Body of pancreas (tissue), 4 donors: ENCODE measurements around the gene FITM1. TPM values are rescaled to one million over a fixed set of nuclear protein-coding genes. Genes with fewer than 3 reads are reported as not detected.
"Not testable (repeated sequence)": the region's sequence is repeated elsewhere in the genome, so short reads cannot be mapped to it uniquely, and the experiment has no call there.

ENCODE experiments used
- ATAC-seq: fragments of 150-250 bp; one replicate; pipeline ENCODE4 v1.9.1; 2016
- DNase-seq, 4 donors: peaks; one replicate each; pipeline ENCODE4 v3.0.0-alpha.2; 2019
- H3K27ac ChIP-seq, 4 donors: fragments of 200-600 bp; sonication (generic); 1 replicate in 3 of 4; 2 replicates in 1 of 4; pipeline versions ENCODE4 v1.5.1 to v1.6.1; 2016 to 2019; ENCODE audit warnings: mild to moderate bottlenecking in 1 of 4, mixed read lengths in 1 of 4, moderate library complexity in 1 of 4
- H3K27me3 ChIP-seq, 2 donors: fragments of 200-600 bp; sonication (generic); one replicate each; pipeline ENCODE4 v1.6.0; 2016; ENCODE audit warnings: mild to moderate bottlenecking in 1 of 2
- H3K36me3 ChIP-seq, 2 donors: fragments of 200-600 bp; sonication (generic); replicated peaks in 1 of 2; 2 replicates each; pipeline ENCODE4 v1.5.1; 2016; ENCODE audit warnings: low read depth in 2 of 2; ENCODE audit not compliant: insufficient read depth in 1 of 2
- H3K4me1 ChIP-seq: fragments of 200-600 bp; sonication (generic); one replicate; pipeline ENCODE4 v1.6.0; 2016
- H3K4me3 ChIP-seq, 2 donors: fragments of 200-600 bp; sonication (generic); 1 replicate in 1 of 2; 2 replicates in 1 of 2; pipeline ENCODE4 v1.5.1; 2016 to 2019
- H3K9me3 ChIP-seq, 3 donors: fragments of 200-600 bp; sonication (generic); 1 replicate in 2 of 3; 2 replicates in 1 of 3; pipeline ENCODE4 v1.5.1; 2016
- POLR2A ChIP-seq, 3 donors: fragments of 450-650 bp; IDR thresholded peaks; one replicate each; pipeline ENCODE4 v1.6.1; 2016; ENCODE audit warnings: antibody characterized with exemption in 3 of 3, mild to moderate bottlenecking in 2 of 3
- WGBS, 2 donors: methylation state at CpG; one replicate each; pipeline ENCODE4 v1.1.5; 2017; 5-methylcytosine and 5-hydroxymethylcytosine counted together
- intact Hi-C: fragments of 100-400 bp; cut with DNase I; formaldehyde crosslinking; loops from one replicate; pipeline ENCODE4 v1.15.1; 2023
- total RNA-seq, 2 donors: library from RNA; depleted of rRNA; stranded (reverse); fragments of >200 nt; gene quantifications; one replicate each; pipeline ENCODE4 v1.1.0, GENCODE V29; 2016
- TF ChIP-seq, protein P1 (sequence below), 7 experiments: fragments of 450-650 bp in 4 of 7; fragments of 200-600 bp in 3 of 7; sonication (generic) in 3 of 7; IDR thresholded peaks; one replicate each; pipeline ENCODE4 v1.5.1; 2016 to 2019; ENCODE audit warnings: antibody characterized with exemption in 7 of 7

The FITM1 gene
- total RNA-seq, 2 donors from 2014 or later, result 6.3 to 12.2 TPM

GRCh38 chr14:24100982-24101494, 29.4 kb upstream of the FITM1 start:
- intact Hi-C loops, result no loop called here
- Histone ChIP-seq H3K9me3 (no peaks in the 10 kb centered on the region), H3K4me3 (no peak overlapping the region), H3K27me3 (no peaks in the 10 kb centered on the region), H3K36me3 (peaks cover 0 to 5% of the 10 kb centered on the region in 2 donors), H3K27ac (peak overlapping the region in 1 of 4 donors; percentile 12), H3K4me1 (peaks cover 37% of the 10 kb centered on the region)
- ATAC-seq, result no peak
- TF ChIP-seq, protein P1, sequence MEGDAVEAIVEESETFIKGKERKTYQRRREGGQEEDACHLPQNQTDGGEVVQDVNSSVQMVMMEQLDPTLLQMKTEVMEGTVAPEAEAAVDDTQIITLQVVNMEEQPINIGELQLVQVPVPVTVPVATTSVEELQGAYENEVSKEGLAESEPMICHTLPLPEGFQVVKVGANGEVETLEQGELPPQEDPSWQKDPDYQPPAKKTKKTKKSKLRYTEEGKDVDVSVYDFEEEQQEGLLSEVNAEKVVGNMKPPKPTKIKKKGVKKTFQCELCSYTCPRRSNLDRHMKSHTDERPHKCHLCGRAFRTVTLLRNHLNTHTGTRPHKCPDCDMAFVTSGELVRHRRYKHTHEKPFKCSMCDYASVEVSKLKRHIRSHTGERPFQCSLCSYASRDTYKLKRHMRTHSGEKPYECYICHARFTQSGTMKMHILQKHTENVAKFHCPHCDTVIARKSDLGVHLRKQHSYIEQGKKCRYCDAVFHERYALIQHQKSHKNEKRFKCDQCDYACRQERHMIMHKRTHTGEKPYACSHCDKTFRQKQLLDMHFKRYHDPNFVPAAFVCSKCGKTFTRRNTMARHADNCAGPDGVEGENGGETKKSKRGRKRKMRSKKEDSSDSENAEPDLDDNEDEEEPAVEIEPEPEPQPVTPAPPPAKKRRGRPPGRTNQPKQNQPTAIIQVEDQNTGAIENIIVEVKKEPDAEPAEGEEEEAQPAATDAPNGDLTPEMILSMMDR (IDR thresholded peaks at IDR 0.05), result no peak
- no peak for TF ChIP-seq POLR2A (IDR thresholded peaks at IDR 0.05)
- WGBS, 2 donors, result 68 to 90% methylated on average over 3 of the region's 3 CpGs
- no peak for DNase-seq

DNA sequence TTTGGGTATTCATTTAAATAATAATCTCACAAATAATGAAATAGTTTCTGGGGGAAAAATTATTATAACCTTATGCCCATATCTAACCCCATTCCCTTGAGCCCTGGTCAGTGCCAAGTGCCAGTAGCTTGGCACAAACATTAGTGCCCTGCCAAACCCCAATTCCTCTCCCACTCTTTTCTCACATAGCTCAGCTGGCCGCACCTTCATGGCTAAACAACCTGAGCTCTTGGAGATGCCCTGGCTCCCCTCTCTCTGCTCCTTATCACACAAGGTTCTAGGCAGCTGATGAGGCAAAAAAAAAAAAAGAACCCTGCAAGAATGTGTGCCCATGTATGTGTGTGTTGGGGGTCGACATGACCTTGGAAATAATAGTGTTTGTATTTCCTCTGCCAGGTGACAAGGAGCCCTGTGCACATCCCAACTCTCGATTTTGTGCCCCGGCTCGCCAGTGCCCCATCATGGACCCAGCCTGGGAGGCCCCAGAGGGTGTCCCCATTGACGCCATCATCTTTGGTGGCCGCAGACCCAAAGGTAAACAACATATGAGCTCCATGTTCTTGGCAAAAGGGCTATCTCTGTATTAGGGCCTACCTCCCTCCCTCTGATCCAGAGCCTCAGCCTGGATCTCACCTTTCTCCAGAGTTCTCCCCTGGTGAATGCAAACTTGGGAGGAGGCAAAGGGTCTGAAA, 28.0 kb upstream of the FITM1 start:
- no peaks in the 10 kb centered on the region for H3K9me3 ChIP-seq
- peaks cover 0 to 5% of the 10 kb centered on the region in 2 donors for H3K36me3 ChIP-seq
- ATAC-seq, result no peak
- no peak overlapping the region for H3K4me3 ChIP-seq
- H3K27ac ChIP-seq, result no peak overlapping the region
- intact Hi-C loops, result no loop called here
- no peaks in the 10 kb centered on the region for H3K27me3 ChIP-seq
- no peak for DNase-seq
- peaks cover 30% of the 10 kb centered on the region for H3K4me1 ChIP-seq
- whole genome bisulfite sequencing, 2 donors, result 71 to 75% methylated on average over 7 of the region's 7 CpGs
- no peak for TF ChIP-seq POLR2A (IDR thresholded peaks at IDR 0.05)
- TF ChIP-seq, protein P1 (IDR thresholded peaks at IDR 0.05), result no peak

GRCh38 chr14:24103451-24103850, 27.0 kb upstream of the FITM1 start:
- DNase-seq (no peak), ATAC-seq (no peak)
- Histone ChIP-seq H3K27ac (no peak overlapping the region), H3K27me3 (no peaks in the 10 kb centered on the region), H3K36me3 (peaks cover 0 to 5% of the 10 kb centered on the region in 2 donors), H3K4me3 (no peak overlapping the region), H3K9me3 (no peaks in the 10 kb centered on the region), H3K4me1 (peaks cover 25% of the 10 kb centered on the region)
- intact Hi-C loops, result no loop called here
- 90% methylated on average over 13 of the region's 13 CpGs; no CpG with 5 or more reads in 1 of the 2 donors for WGBS, 2 donors
- TF ChIP-seq, protein P1 (IDR thresholded peaks at IDR 0.05), result no peak
- TF ChIP-seq POLR2A (IDR thresholded peaks at IDR 0.05), result no peak

- intact Hi-C loops, result loop anchor here (5.0 kb wide), 1 partner anchor 48 kb away; no protein-coding TSS in a partner anchor
- ATAC-seq, H3K9me3 ChIP-seq, H3K36me3 ChIP-seq, H3K4me3 ChIP-seq, H3K27me3 ChIP-seq, DNase-seq: not testable (repeated sequence)
- Histone ChIP-seq H3K4me1 (peaks cover 30% of the 10 kb centered on the region), H3K27ac (peak overlapping the region in 1 of 4 donors; percentile 26)
- 80 to 91% methylated on average over 8 of the region's 8 CpGs for WGBS, 2 donors
Measured at GRCh38 chr14:24105609-24106239, 24.7 kb upstream of the FITM1 start.

- Histone ChIP-seq H3K27me3 (no peaks in the 10 kb centered on the region), H3K4me1 (peaks cover 31% of the 10 kb centered on the region), H3K4me3 (no peak overlapping the region), H3K9me3 (no peaks in the 10 kb centered on the region), H3K36me3 (peaks cover 0 to 5% of the 10 kb centered on the region in 2 donors), H3K27ac (no peak overlapping the region)
- no peak for ATAC-seq
- intact Hi-C loops, result loop anchor here (5.0 kb wide), 1 partner anchor 49 kb away; no protein-coding TSS in a partner anchor
- 72 to 80% methylated on average over 4 of the region's 4 CpGs for WGBS, 2 donors
- no peak for DNase-seq
- TF ChIP-seq, protein P1 (IDR thresholded peaks at IDR 0.05), result no peak
- no peak for TF ChIP-seq POLR2A (IDR thresholded peaks at IDR 0.05)
Measured at GRCh38 chr14:24106672-24107271, 23.7 kb upstream of the FITM1 start.
